NCI-H146 treated with DMSO at 0.1 percent for 48 hours (cell line): ENCODE data around the gene NUDT2.
A peak's percentile ranks its signal among the peaks of the same experiment; 100 is the strongest.
"Not testable (repeated sequence)": the region's sequence is repeated elsewhere in the genome, so short reads cannot be mapped to it uniquely, and the experiment has no call there.

ENCODE experiments used
- DNase-seq: peaks from one replicate; lab custom pipeline; 2025; ENCODE audit not compliant: unreplicated experiment; lab: John Stamatoyannopoulos, UW

The NUDT2 gene

DNA sequence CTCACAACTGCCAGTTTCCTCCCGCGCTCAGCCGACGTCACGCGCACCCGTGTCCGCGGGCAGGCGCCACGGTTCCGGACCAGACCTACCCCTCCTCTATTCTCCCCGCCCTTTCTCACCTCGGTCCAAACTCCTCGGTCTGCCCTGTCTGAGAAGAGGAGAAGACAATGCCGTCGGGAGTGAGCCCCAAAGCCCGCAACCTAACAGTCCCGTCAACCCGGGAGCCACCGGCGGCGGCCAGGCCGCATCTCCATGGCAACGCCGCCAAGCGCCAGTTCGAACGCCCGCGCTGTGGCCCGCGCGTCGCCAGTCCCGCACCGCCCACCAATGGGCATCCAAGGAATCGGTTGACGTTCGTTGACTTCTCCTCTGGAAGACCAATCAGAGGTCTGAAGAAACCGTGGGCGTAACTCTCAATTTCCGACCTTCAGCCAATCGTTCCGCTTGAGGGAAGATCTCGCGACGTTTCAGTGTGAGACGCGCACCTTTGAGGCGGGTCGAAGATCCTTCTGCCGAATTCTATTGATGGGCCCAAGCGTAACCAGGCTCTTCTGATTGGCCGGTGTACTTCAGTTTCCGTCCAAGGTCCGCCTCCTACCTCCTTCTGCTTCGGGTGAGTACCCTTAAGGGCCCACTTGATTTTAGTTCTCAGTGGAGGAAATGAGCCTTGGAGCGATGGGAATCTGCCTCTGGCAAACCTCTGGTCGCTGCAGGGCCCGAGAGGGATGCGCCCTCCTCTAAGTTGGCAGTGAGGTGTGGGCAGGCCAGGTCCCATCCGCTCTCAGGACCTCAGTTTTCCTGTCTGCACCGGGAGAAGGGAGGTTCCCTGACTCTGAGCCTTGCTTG lies at the start of gene NUDT2, which contains the start of gene KIF24:
NUDT2 (plus strand) TSS at position 583 of the 846 bp plus-strand sequence. CDS start 9,471 bp downstream, outside the sequence.
KIF24 (minus strand) TSS at position 282 of the 846 bp plus-strand sequence. CDS start 17,922 bp downstream, outside the sequence.
- DNase-seq = peak; percentile 100

DNA sequence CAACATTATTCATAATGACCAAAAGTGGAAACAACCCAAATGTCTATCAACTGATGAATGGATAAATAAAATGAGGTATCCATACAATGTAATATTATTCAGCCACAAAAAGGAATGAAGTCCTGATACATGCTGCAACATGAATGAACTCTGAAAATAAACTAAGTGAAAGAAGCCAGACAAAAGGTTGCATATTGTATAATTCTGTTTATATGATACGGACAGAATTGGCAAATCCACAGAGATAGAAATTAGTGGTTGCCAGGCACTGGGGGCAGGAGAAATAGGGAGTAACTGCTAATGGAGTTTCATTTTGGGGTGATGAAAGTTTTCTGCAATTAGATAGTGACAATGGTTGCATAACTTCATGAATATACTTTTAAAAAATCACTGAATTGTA lies 47.3 kb upstream of the NUDT2 start:
- no peak for DNase-seq

- DNase-seq = no peak
Observed at GRCh38 chr9:34289159-34289558, 40.2 kb upstream of the NUDT2 start.

GRCh38 chr9:34291023-34291422 lies 38.3 kb upstream of the NUDT2 start:
- DNase-seq = no peak

GRCh38 chr9:34291423-34291822 lies 37.9 kb upstream of the NUDT2 start:
- no peak for DNase-seq

GRCh38 chr9:34292552-34292951 lies 36.8 kb upstream of the NUDT2 start:
- DNase-seq = no peak

DNA sequence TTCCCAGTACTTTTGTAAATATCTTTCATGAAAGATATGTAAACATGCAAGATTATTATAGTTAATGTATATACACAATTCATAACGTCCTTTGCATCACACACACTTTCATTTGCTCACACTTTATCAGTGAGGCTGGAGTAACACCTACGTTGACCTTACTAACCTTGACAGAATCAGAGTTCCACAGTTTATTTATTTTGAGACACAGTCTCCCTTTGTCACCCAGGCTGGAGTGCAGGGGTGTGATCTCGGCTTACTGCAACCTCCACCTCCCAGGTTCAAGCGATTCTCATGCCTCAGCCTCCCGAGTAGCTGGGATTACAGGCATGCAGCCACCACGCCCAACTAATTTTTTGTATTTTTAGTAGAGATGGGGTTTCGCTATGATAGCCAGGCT lies 28.3 kb upstream of the NUDT2 start:
- DNase-seq = not testable (repeated sequence)

- DNase-seq = not testable (repeated sequence)
Observed at GRCh38 chr9:34308316-34308715, 21.1 kb upstream of the NUDT2 start.

DNA sequence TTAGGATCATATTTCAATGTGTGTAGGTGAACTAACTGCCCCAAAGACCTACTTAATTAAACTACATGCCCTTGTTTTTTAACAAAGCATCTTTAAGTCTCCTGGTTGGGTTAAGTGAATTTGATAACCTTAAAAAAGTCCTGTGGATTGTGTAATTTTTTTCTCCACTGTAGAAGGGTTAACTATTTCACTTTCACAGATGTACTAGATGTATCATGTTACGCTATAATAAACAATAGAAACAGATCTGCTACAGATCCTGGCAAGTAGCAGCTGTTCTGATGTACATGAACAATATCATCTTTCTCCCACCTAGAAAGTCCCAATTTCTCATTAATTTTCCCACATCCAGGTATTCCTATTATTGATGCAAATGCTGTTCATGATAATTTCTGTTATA lies 19.2 kb upstream of the NUDT2 start:
- DNase-seq = peak; percentile 90

- DNase-seq = no peak
Observed at GRCh38 chr9:34311499-34312185, 17.7 kb upstream of the NUDT2 start.

DNA sequence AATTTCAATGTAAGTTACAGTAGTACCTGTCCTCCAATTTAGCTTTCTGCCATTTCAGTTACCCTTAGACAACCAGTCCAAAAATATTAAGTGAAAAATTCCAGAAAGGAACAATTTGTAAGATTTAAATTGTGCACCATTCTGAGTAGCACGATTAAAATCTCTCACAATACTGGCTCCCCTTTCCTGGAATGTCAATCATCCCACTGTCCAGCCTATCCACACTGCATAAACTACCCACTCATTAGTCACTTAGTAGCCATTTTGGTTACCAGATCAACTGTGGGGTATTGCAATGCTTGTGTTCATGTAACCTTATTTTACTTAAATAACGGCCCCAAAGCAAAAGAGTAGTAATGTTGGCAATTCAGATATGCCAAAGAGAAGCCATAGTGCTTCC lies 11.9 kb upstream of the NUDT2 start:
- DNase-seq = no peak

- no peak for DNase-seq
Observed at GRCh38 chr9:34318163-34318790, 11.1 kb upstream of the NUDT2 start.

DNA sequence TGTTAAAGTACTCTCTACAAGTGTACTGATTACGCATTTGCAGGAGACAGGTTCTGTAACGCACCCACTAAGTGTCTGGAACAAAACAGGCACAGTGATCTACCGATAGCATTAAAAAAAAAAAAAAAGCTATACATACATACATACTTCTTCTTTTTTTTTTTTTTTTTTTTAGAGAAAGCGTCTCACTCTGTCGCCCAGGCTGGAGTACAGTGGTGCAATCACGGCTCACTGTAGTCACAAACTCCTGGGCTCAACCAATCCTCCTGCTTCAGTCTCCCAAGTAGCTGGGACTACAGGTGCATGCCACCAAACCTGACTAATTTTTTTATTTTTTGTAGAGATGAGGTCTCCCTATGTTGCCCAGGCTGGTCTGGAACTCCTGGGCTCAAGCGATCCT lies 7.9 kb upstream of the NUDT2 start:
- DNase-seq = no peak

GRCh38 chr9:34322899-34323591 lies 6.3 kb upstream of the NUDT2 start:
- no peak for DNase-seq

DNA sequence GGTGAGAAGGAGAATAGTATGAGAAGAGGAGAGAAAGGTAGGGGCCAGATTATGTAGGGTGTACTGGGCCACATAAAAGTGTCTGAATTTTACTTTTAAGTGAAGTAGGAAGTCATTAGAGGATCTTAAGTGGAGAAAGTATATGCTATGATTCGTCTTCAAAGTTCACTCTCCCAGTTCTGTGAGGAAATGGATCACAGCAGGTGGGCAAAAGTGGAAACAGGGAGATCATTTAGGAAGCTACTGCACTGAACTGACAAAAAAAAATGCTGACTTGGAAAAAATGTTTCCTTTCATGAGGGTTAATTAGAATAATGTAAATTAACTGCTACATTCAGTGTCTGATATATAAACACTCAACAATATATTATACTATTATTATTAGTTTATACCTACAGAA lies 2.7 kb upstream of the NUDT2 start:
- no peak for DNase-seq

- peak; percentile 45 for DNase-seq
Observed at GRCh38 chr9:34328500-34328986, 826 bp upstream of the NUDT2 start.

DNA sequence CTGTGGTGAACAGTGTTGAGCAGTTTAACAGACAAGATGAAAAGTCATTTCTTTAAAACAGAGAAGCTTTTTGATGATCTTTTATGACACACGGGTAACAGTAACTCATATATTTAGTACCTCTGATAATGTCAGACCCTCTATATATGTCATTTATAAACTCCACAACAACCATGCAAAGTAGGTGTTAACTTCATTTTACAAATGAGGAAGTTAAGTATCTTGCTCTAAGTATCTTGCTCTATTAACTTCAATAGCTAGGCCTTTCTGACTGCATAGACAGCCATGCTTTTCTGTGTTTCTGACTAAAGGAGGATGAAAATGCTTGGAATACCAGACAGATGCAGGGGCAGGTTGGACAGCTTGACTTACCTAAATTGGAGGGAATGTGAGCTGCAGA lies 1.8 kb downstream of the NUDT2 start:
- DNase-seq = no peak

DNA sequence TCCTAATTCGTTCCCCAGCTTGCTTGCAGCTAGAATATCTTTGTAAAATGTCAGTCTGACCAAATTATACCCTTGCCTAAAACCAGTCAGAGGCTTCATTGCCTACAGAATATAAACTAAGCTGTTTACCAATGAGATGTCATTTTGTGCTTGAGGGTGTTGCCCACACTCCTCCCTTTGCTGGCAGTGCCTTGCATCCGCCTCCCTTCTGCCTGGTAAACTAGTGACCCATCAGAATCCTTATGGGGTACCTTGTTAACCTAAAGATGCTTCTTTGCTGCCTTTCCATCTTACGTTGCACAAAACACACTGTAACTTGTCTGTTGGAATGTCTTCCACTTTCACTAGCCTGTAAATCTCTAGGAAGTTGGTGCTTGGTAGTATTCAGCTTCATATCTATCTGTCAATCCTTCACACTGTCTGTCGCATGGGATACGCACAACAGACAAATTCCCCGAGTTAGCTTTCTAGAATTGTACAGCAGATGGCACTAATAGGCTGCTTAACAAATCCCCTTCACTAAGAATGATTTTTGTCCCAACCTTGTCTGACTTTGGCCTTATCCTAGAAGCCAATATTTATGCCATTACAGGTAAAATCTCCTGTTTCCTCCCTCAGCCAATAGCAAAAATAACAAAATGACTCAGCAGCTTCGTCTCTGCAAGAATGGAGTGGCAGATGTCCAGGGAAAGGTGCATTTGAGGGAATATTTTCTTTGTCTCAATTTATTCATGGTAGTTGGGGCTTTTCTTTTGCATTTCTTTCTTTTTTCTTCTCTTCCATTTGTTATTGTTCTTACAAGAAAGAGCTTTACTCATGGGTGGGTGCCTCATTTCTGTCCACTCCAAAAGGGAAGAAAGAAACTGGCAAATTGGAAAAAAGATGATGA lies 3.0 kb downstream of the NUDT2 start:
- no peak for DNase-seq

GRCh38 chr9:34333836-34334235 lies 4.5 kb downstream of the NUDT2 start:
- no peak for DNase-seq

DNA sequence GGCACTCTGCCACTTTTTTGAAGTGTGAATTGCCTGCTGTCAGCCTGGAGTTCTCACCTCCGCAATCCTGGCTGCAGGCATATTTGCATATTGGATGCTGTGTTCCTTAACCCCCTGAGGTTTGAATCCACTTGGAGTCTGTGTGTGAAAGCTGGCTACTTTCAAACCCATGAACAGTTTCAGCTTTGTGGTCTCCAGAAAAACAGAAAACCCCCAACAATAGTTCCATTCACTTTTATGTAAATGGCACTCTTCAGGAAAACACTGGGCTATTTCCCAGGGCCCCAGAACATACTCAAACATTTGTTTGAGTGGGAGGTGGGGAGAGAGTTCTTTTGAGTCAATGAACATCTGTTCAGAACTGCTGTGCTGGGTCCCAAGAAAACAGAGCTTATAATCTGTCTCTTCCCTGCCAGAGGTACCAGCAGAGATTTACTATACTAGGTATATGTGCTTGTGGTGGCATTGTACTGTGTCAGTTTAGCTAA lies 5.0 kb downstream of the NUDT2 start:
- DNase-seq = no peak
